PC-9 (cell line): ENCODE data around the gene FFAR4. TPM values are rescaled to one million over a fixed set of nuclear protein-coding genes. Genes with fewer than 3 reads are reported as not detected.

Source experiments
- BruUV-seq: library from RNA; stranded (reverse); fragments of 400-500 nt; replicated peaks from 2 replicates; lab custom pipeline; 2021; lab: Mats Ljungman, UMichigan
- CTCF ChIA-PET: fragments of 300-600 bp; sonication (Branson Sonifier 250); formaldehyde crosslinking; loops from one replicate; lab custom pipeline; 2022; ENCODE audit warnings: antibody characterized with exemption; lab: Charles Lee
- POLR2A ChIA-PET: fragments of 300-600 bp; sonication (Branson Sonifier 250); formaldehyde crosslinking; loops from one replicate; lab custom pipeline; 2022; ENCODE audit warnings: antibody characterized with exemption; ENCODE audit not compliant: unreplicated experiment; lab: Charles Lee
- DNase-seq, 2 experiments: peaks; one replicate each; pipeline versions ENCODE4 v3.0.0 to v3.0.0-alpha.2; 2015 to 2022; ENCODE audit warnings: mixed read lengths in 1 of 2
- H2AFZ ChIP-seq: fragments of 200-600 bp; sonication (generic); 2 replicates; pipeline ENCODE4 v1.8.1; 2017; ENCODE audit warnings: antibody characterized with exemption
- H3F3A ChIP-seq: fragments of 200-600 bp; sonication (generic); 2 replicates; pipeline ENCODE4 v1.8.1; 2017; ENCODE audit warnings: antibody characterized with exemption, mild to moderate bottlenecking, low read depth; ENCODE audit not compliant: insufficient read depth
- H3K27ac ChIP-seq: fragments of 200-600 bp; sonication (generic); 2 replicates; pipeline ENCODE4 v1.6.1; 2016; ENCODE audit warnings: mixed run types
- H3K27me3 ChIP-seq: fragments of 200-600 bp; sonication (generic); 2 replicates; pipeline ENCODE4 v1.6.1; 2016; ENCODE audit warnings: low read depth, mixed run types; ENCODE audit not compliant: insufficient read depth
- H3K36me3 ChIP-seq: fragments of 200-600 bp; sonication (generic); 2 replicates; pipeline ENCODE4 v1.6.1; 2016; ENCODE audit warnings: low read depth, mixed run types
- H3K4me1 ChIP-seq: fragments of 200-600 bp; sonication (generic); replicated peaks from 2 replicates; pipeline ENCODE4 v1.6.1; 2016; ENCODE audit warnings: mixed run types; ENCODE audit not compliant: insufficient read depth
- H3K4me2 ChIP-seq: fragments of 200-600 bp; sonication (generic); 2 replicates; pipeline ENCODE4 v1.6.1; 2017; ENCODE audit warnings: mixed run types
- H3K4me3 ChIP-seq: fragments of 200-600 bp; sonication (generic); 2 replicates; pipeline ENCODE4 v1.6.1; 2016; ENCODE audit warnings: mixed run types
- H3K79me2 ChIP-seq: fragments of 200-600 bp; sonication (generic); 2 replicates; pipeline ENCODE4 v1.6.1; 2017; ENCODE audit warnings: low read depth, mixed run types
- H3K9me2 ChIP-seq: fragments of 200-600 bp; sonication (generic); 2 replicates; pipeline ENCODE4 v1.8.1; 2017; ENCODE audit warnings: mild to moderate bottlenecking; ENCODE audit not compliant: insufficient read depth
- H3K9me3 ChIP-seq: fragments of 200-600 bp; sonication (generic); 2 replicates; pipeline ENCODE4 v1.8.1; 2016; ENCODE audit warnings: low read depth; ENCODE audit not compliant: insufficient read depth
- H4K20me1 ChIP-seq: fragments of 200-600 bp; sonication (generic); 2 replicates; pipeline ENCODE4 v1.8.1; 2017; ENCODE audit not compliant: insufficient read depth
- EZH2 ChIP-seq: fragments of 200-600 bp; sonication (generic); IDR thresholded peaks from 2 replicates; pipeline ENCODE4 v1.8.0; 2017; ENCODE audit warnings: antibody characterized with exemption, low read depth
- intact Hi-C: fragments of 100-400 bp; cut with micrococcal nuclease; formaldehyde crosslinking; loops from one replicate; pipeline ENCODE4 v1.10.0; 2022; ENCODE audit not compliant: unreplicated experiment
- total RNA-seq: library from RNA; stranded (reverse); gene quantifications from 2 replicates; pipeline ENCODE4 v1.2.3, GENCODE V29; 2021
- TF ChIP-seq, protein P1 (sequence below): fragments of 200-600 bp; sonication (generic); conservative IDR thresholded peaks from 2 replicates; pipeline ENCODE4 v1.6.1; 2017; ENCODE audit warnings: mixed run types, antibody characterized with exemption, mild to moderate bottlenecking, moderate library complexity

Gene FFAR4
- total RNA-seq, 1 experiment from 2014 or later, result not detected

DNA sequence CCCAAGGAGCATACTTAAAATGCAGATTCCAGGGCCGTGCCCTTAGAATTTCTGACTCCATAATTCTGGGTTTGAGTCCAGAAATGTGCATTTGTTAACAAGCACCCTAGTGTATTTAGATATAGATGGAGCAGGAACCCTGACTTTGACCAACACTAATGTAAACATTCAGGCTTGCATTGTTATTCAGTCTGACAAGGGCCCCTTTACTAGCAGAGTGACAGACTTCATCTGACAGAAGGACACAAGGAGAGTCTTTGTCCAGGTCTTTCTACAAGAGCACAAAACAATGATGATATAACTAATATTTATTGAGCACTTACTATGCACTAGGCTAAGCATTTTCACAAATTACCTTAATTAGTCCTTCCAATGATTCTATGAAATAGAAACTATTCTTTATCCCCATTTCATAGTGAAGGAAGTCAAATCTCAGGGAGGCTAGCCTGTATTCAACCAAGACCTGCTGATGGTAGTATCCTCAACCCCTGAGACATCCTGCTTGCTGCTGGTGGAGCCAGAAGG lies 30.7 kb downstream of the FFAR4 start:
- Histone ChIP-seq H3K4me3 (no peak overlapping the region), H3K27me3 (no peaks in the 10 kb centered on the region)

GRCh38 chr10:93598157-93598556 lies 31.7 kb downstream of the FFAR4 start:
- Histone ChIP-seq H3K79me2 (no peaks in the 10 kb centered on the region), H3K9me3 (no peaks in the 10 kb centered on the region), H3K4me2 (no peak overlapping the region), H3K36me3 (no peaks in the 10 kb centered on the region), H2AFZ (no peak overlapping the region), H3K27ac (no peak overlapping the region), H3K9me2 (no peaks in the 10 kb centered on the region), H3K4me1 (no peaks in the 10 kb centered on the region), H3K4me3 (no peak overlapping the region), H3K27me3 (no peaks in the 10 kb centered on the region), H3F3A (no peaks in the 10 kb centered on the region), H4K20me1 (no peaks in the 10 kb centered on the region)
- CTCF ChIA-PET, result no interaction called here
- TF ChIP-seq EZH2, result no peak
- TF ChIP-seq, protein P1, sequence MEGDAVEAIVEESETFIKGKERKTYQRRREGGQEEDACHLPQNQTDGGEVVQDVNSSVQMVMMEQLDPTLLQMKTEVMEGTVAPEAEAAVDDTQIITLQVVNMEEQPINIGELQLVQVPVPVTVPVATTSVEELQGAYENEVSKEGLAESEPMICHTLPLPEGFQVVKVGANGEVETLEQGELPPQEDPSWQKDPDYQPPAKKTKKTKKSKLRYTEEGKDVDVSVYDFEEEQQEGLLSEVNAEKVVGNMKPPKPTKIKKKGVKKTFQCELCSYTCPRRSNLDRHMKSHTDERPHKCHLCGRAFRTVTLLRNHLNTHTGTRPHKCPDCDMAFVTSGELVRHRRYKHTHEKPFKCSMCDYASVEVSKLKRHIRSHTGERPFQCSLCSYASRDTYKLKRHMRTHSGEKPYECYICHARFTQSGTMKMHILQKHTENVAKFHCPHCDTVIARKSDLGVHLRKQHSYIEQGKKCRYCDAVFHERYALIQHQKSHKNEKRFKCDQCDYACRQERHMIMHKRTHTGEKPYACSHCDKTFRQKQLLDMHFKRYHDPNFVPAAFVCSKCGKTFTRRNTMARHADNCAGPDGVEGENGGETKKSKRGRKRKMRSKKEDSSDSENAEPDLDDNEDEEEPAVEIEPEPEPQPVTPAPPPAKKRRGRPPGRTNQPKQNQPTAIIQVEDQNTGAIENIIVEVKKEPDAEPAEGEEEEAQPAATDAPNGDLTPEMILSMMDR, result no peak
- no peak for DNase-seq
- intact Hi-C loops, result no loop called here
- POLR2A ChIA-PET, result interaction anchor here (0.6 kb wide), 1 partner anchor 85 kb away, joined by 5 read pairs; no protein-coding TSS in a partner anchor
- no TSS peak for BruUV-seq

More for the DNA sequence above, 30.7 kb downstream of the FFAR4 start:
- Histone ChIP-seq H3K79me2 (no peaks in the 10 kb centered on the region), H3K4me2 (no peak overlapping the region), H3K9me2 (no peaks in the 10 kb centered on the region), H3K4me1 (no peaks in the 10 kb centered on the region), H3F3A (no peaks in the 10 kb centered on the region), H3K9me3 (no peaks in the 10 kb centered on the region), H2AFZ (no peak overlapping the region), H4K20me1 (no peaks in the 10 kb centered on the region), H3K36me3 (no peaks in the 10 kb centered on the region), H3K27ac (no peak overlapping the region)
- ChIA-PET POLR2A (no interaction called here), CTCF (no interaction called here)
- no peak for TF ChIP-seq EZH2
- TF ChIP-seq, protein P1, result no peak
- intact Hi-C loops, result no loop called here
- no peak for DNase-seq
- no TSS peak for BruUV-seq

- TF ChIP-seq EZH2, result no peak
- TF ChIP-seq, protein P1, result no peak
- no peaks in the 10 kb centered on the region for H3K9me3 ChIP-seq
- BruUV-seq, result no TSS peak
- no peaks in the 10 kb centered on the region for H4K20me1 ChIP-seq
- CTCF ChIA-PET, result no interaction called here
- H3K27ac ChIP-seq, result no peak overlapping the region
- no peak for DNase-seq
- no peak overlapping the region for H2AFZ ChIP-seq
- H3K9me2 ChIP-seq, result no peaks in the 10 kb centered on the region
- intact Hi-C loops, result no loop called here
- no peaks in the 10 kb centered on the region for H3K27me3 ChIP-seq
- H3K4me2 ChIP-seq, result no peak overlapping the region
- H3K4me1 ChIP-seq, result no peaks in the 10 kb centered on the region
- H3F3A ChIP-seq, result no peaks in the 10 kb centered on the region
- no peak overlapping the region for H3K4me3 ChIP-seq
- no peaks in the 10 kb centered on the region for H3K79me2 ChIP-seq
- POLR2A ChIA-PET, result interaction anchor here (0.7 kb wide), 1 partner anchor 95 kb away, joined by 3 read pairs; no protein-coding TSS in a partner anchor
- H3K36me3 ChIP-seq, result no peaks in the 10 kb centered on the region
Measured at GRCh38 chr10:93599335-93599734, 32.9 kb downstream of the FFAR4 start.
